ENCODE measurements around the gene INTS6L. TPM values are rescaled to one million over a fixed set of nuclear protein-coding genes. Genes with fewer than 3 reads are reported as not detected.

Gene INTS6L
- total RNA-seq, 1 donor: 4.7 TPM

- H3K9me3 ChIP-seq (ENCODE audit: low read depth, low read length): no peaks in the 10 kb centered on the region
- H3K4me1 ChIP-seq (ENCODE audit: insufficient read depth, low read length): no peaks in the 10 kb centered on the region
- no peak overlapping the region for H3K4me2 ChIP-seq (ENCODE audit: insufficient read depth, low read length)
- H3K27ac ChIP-seq (ENCODE audit: low read depth, low read length): no peak overlapping the region
- no peaks in the 10 kb centered on the region for H3K79me2 ChIP-seq (ENCODE audit: insufficient read depth, low read length)
- H2AFZ ChIP-seq (ENCODE audit: low read length): no peak overlapping the region
- H3K36me3 ChIP-seq (ENCODE audit: insufficient read depth, low read length): no peaks in the 10 kb centered on the region
- no peak for TF ChIP-seq CTCF (IDR thresholded peaks at IDR 0.05; ENCODE audit: extremely low read depth, low read depth, low read length)
- H3K4me3 ChIP-seq (ENCODE audit: insufficient read depth, low read length): no peak overlapping the region
- no peaks in the 10 kb centered on the region for H4K20me1 ChIP-seq (ENCODE audit: insufficient read depth, low read length)
- no peak for DNase-seq (ENCODE audit: insufficient read length, low spot score, missing footprints)
- no peaks in the 10 kb centered on the region for H3K27me3 ChIP-seq (ENCODE audit: insufficient read depth, low read length)
These were observed 26.0 kb upstream of the INTS6L start for GRCh38 chrX:135494453-135494852.

- Histone ChIP-seq H3K4me2 (ENCODE audit: insufficient read depth, low read length) (no peak overlapping the region), H2AFZ (ENCODE audit: low read length) (no peak overlapping the region), H3K27ac (ENCODE audit: low read depth, low read length) (no peak overlapping the region), H3K79me2 (ENCODE audit: insufficient read depth, low read length) (no peaks in the 10 kb centered on the region), H3K36me3 (ENCODE audit: insufficient read depth, low read length) (no peaks in the 10 kb centered on the region), H3K4me3 (ENCODE audit: insufficient read depth, low read length) (no peak overlapping the region), H3K4me1 (ENCODE audit: insufficient read depth, low read length) (no peaks in the 10 kb centered on the region), H4K20me1 (ENCODE audit: insufficient read depth, low read length) (no peaks in the 10 kb centered on the region), H3K9me3 (ENCODE audit: low read depth, low read length) (no peaks in the 10 kb centered on the region), H3K27me3 (ENCODE audit: insufficient read depth, low read length) (no peaks in the 10 kb centered on the region)
- DNase-seq (ENCODE audit: insufficient read length, low spot score, missing footprints): no peak
- TF ChIP-seq CTCF (IDR thresholded peaks at IDR 0.05; ENCODE audit: extremely low read depth, low read depth, low read length): no peak
These were observed 22.7 kb upstream of the INTS6L start for GRCh38 chrX:135497736-135498135.

GRCh38 chrX:135498236-135498635 lies 22.2 kb upstream of the INTS6L start:
- no peak for DNase-seq (ENCODE audit: insufficient read length, low spot score, missing footprints)
- no peaks in the 10 kb centered on the region for H3K36me3 ChIP-seq (ENCODE audit: insufficient read depth, low read length)
- H3K79me2 ChIP-seq (ENCODE audit: insufficient read depth, low read length): no peaks in the 10 kb centered on the region
- no peak overlapping the region for H3K4me2 ChIP-seq (ENCODE audit: insufficient read depth, low read length)
- H3K4me3 ChIP-seq (ENCODE audit: insufficient read depth, low read length): no peak overlapping the region
- no peak overlapping the region for H3K27ac ChIP-seq (ENCODE audit: low read depth, low read length)
- no peaks in the 10 kb centered on the region for H3K9me3 ChIP-seq (ENCODE audit: low read depth, low read length)
- TF ChIP-seq CTCF (IDR thresholded peaks at IDR 0.05; ENCODE audit: extremely low read depth, low read depth, low read length): no peak
- H3K4me1 ChIP-seq (ENCODE audit: insufficient read depth, low read length): no peaks in the 10 kb centered on the region
- H3K27me3 ChIP-seq (ENCODE audit: insufficient read depth, low read length): no peaks in the 10 kb centered on the region
- no peaks in the 10 kb centered on the region for H4K20me1 ChIP-seq (ENCODE audit: insufficient read depth, low read length)
- no peak overlapping the region for H2AFZ ChIP-seq (ENCODE audit: low read length)

- Histone ChIP-seq H3K9me3 (ENCODE audit: low read depth, low read length) (no peaks in the 10 kb centered on the region), H3K4me1 (ENCODE audit: insufficient read depth, low read length) (no peaks in the 10 kb centered on the region), H2AFZ (ENCODE audit: low read length) (no peak overlapping the region), H3K27ac (ENCODE audit: low read depth, low read length) (no peak overlapping the region), H4K20me1 (ENCODE audit: insufficient read depth, low read length) (no peaks in the 10 kb centered on the region), H3K36me3 (ENCODE audit: insufficient read depth, low read length) (no peaks in the 10 kb centered on the region), H3K4me2 (ENCODE audit: insufficient read depth, low read length) (no peak overlapping the region), H3K27me3 (ENCODE audit: insufficient read depth, low read length) (no peaks in the 10 kb centered on the region), H3K4me3 (ENCODE audit: insufficient read depth, low read length) (no peak overlapping the region), H3K79me2 (ENCODE audit: insufficient read depth, low read length) (no peaks in the 10 kb centered on the region)
- no peak for TF ChIP-seq CTCF (IDR thresholded peaks at IDR 0.05; ENCODE audit: extremely low read depth, low read depth, low read length)
- no peak for DNase-seq (ENCODE audit: insufficient read length, low spot score, missing footprints)
These were observed 15.1 kb upstream of the INTS6L start for GRCh38 chrX:135505351-135505750.

Data from osteoblast (primary cell).